Vagina (tissue), 2 donors: ENCODE data around the gene TRIM3. TPM values are rescaled to one million over a fixed set of nuclear protein-coding genes. Genes with fewer than 3 reads are reported as not detected.

Source experiments
- DNase-seq, 2 donors: peaks; one replicate each; pipeline ENCODE4 v3.0.0-alpha.2; 2017; ENCODE audit errors: extremely low spot score in 2 of 2
- H3K27ac ChIP-seq: fragments of 200-600 bp; sonication (generic); one replicate; pipeline ENCODE4 v1.5.1; 2019
- H3K27me3 ChIP-seq: fragments of 200-600 bp; sonication (generic); one replicate; pipeline ENCODE4 v1.5.1; 2019
- H3K36me3 ChIP-seq, 2 donors: fragments of 200-600 bp; sonication (generic); one replicate each; pipeline ENCODE4 v1.5.1; 2017 to 2019
- H3K4me1 ChIP-seq: fragments of 200-600 bp; sonication (generic); one replicate; pipeline ENCODE4 v1.5.1; 2019
- H3K4me3 ChIP-seq, 2 donors: fragments of 200-600 bp; sonication (generic); 1 replicate in 1 of 2; 2 replicates in 1 of 2; pipeline ENCODE4 v1.5.1; 2016 to 2019
- H3K9me3 ChIP-seq: fragments of 200-600 bp; sonication (generic); one replicate; pipeline ENCODE4 v1.5.1; 2019
- CTCF ChIP-seq, 3 experiments: fragments of 450-650 bp in 2 of 3; fragments of 200-600 bp in 1 of 3; sonication (generic) in 1 of 3; IDR thresholded peaks; one replicate each; pipeline ENCODE4 v1.5.1; 2017 to 2019; ENCODE audit warnings: antibody characterized with exemption in 3 of 3, mild to moderate bottlenecking in 2 of 3, moderate library complexity in 2 of 3
- POLR2A ChIP-seq, 2 donors: fragments of 450-650 bp; IDR thresholded peaks; one replicate each; pipeline ENCODE4 v1.6.1; 2017; ENCODE audit warnings: antibody characterized with exemption in 2 of 2, mild to moderate bottlenecking in 2 of 2, moderate library complexity in 2 of 2
- POLR2AphosphoS5 ChIP-seq, 2 donors: sonication (generic); formaldehyde crosslinking; IDR thresholded peaks; one replicate each; pipeline ENCODE4 v1.9.0; 2017; ENCODE audit warnings: antibody characterized with exemption in 2 of 2, mild to moderate bottlenecking in 2 of 2, low read depth in 1 of 2; ENCODE audit not compliant: insufficient read depth in 1 of 2
- intact Hi-C: fragments of 100-400 bp; cut with DNase I; formaldehyde crosslinking; loops from one replicate; pipeline ENCODE4 v1.15.1; 2023
- total RNA-seq: library from RNA; depleted of rRNA; stranded (reverse); fragments of >200 nt; gene quantifications from one replicate; pipeline ENCODE4 v1.2.3, GENCODE V29; 2016

TRIM3 gene
- total RNA-seq, 1 donor from 2014 or later = 27.5 TPM

GRCh38 chr11:6459099-6459450 is 14.7 kb downstream of the TRIM3 start:
- Histone ChIP-seq H3K9me3 (no peaks in the 10 kb centered on the region), H3K27ac (no peak overlapping the region), H3K4me1 (no peaks in the 10 kb centered on the region), H3K4me3 (no peak overlapping the region), H3K27me3 (no peaks in the 10 kb centered on the region), H3K36me3 (peaks cover 5 to 65% of the 10 kb centered on the region in 2 donors)
- no peak for TF ChIP-seq CTCF (IDR thresholded peaks at IDR 0.05)
- no peak for TF ChIP-seq POLR2A (IDR thresholded peaks at IDR 0.05)
- TF ChIP-seq POLR2AphosphoS5 (IDR thresholded peaks at IDR 0.05; ENCODE audit: insufficient read depth in 1 of 2, low read depth in 1 of 2) = no peak
- DNase-seq = no peak
- intact Hi-C loops = no loop called here

GRCh38 chr11:6458352-6459098 is 15.2 kb downstream of the TRIM3 start:
- intact Hi-C loops = no loop called here
- TF ChIP-seq POLR2AphosphoS5 (IDR thresholded peaks at IDR 0.05; ENCODE audit: insufficient read depth in 1 of 2, low read depth in 1 of 2) = no peak
- Histone ChIP-seq H3K27me3 (no peaks in the 10 kb centered on the region), H3K27ac (no peak overlapping the region), H3K4me3 (no peak overlapping the region), H3K4me1 (no peaks in the 10 kb centered on the region), H3K9me3 (no peaks in the 10 kb centered on the region), H3K36me3 (peaks cover 5 to 63% of the 10 kb centered on the region in 2 donors)
- no peak for DNase-seq

GRCh38 chr11:6457581-6458320 is 16.0 kb downstream of the TRIM3 start:
- Histone ChIP-seq H3K27ac (no peak overlapping the region), H3K36me3 (peaks cover 5 to 65% of the 10 kb centered on the region in 2 donors), H3K9me3 (no peaks in the 10 kb centered on the region), H3K27me3 (no peaks in the 10 kb centered on the region), H3K4me1 (no peaks in the 10 kb centered on the region), H3K4me3 (no peak overlapping the region)
- intact Hi-C loops = no loop called here
- no peak for DNase-seq
- TF ChIP-seq POLR2AphosphoS5 (IDR thresholded peaks at IDR 0.05; ENCODE audit: insufficient read depth in 1 of 2, low read depth in 1 of 2) (no peak), CTCF (IDR thresholded peaks at IDR 0.05) (no peak), POLR2A (IDR thresholded peaks at IDR 0.05) (no peak)

GRCh38 chr11:6456361-6457073 is 17.2 kb downstream of the TRIM3 start:
- intact Hi-C loops = no loop called here
- Histone ChIP-seq H3K27me3 (no peaks in the 10 kb centered on the region), H3K27ac (no peak overlapping the region), H3K4me1 (no peaks in the 10 kb centered on the region), H3K9me3 (no peaks in the 10 kb centered on the region), H3K4me3 (no peak overlapping the region), H3K36me3 (peaks cover 5 to 77% of the 10 kb centered on the region in 2 donors)
- DNase-seq = no peak
- TF ChIP-seq POLR2AphosphoS5 (IDR thresholded peaks at IDR 0.05; ENCODE audit: insufficient read depth in 1 of 2, low read depth in 1 of 2) (no peak), CTCF (IDR thresholded peaks at IDR 0.05) (no peak), POLR2A (IDR thresholded peaks at IDR 0.05) (no peak)

GRCh38 chr11:6455070-6455469 is 18.7 kb downstream of the TRIM3 start:
- intact Hi-C loops = no loop called here
- Histone ChIP-seq H3K27ac (no peak overlapping the region), H3K4me1 (no peaks in the 10 kb centered on the region), H3K4me3 (no peak overlapping the region), H3K27me3 (no peaks in the 10 kb centered on the region), H3K9me3 (no peaks in the 10 kb centered on the region), H3K36me3 (peaks cover 8 to 89% of the 10 kb centered on the region in 2 donors)
- TF ChIP-seq POLR2AphosphoS5 (IDR thresholded peaks at IDR 0.05; ENCODE audit: insufficient read depth in 1 of 2, low read depth in 1 of 2) = no peak
- TF ChIP-seq POLR2A (IDR thresholded peaks at IDR 0.05) = no peak
- no peak for DNase-seq
